Hepatocyte (in vitro differentiated cells): ENCODE measurements around the gene C3orf20.
"Not testable (repeated sequence)": the region's sequence is repeated elsewhere in the genome, so short reads cannot be mapped to it uniquely, and the experiment has no call there.

ENCODE experiments used
- EZH2 ChIP-seq: fragments of 200-600 bp; sonication (generic); IDR thresholded peaks from 2 replicates; pipeline ENCODE4 v1.6.1; 2016; ENCODE audit warnings: antibody characterized with exemption, mild to moderate bottlenecking, borderline replicate concordance
- EZH2phosphoT487 ChIP-seq: fragments of 200-600 bp; sonication (generic); IDR thresholded peaks from one replicate; pipeline ENCODE4 v1.6.1; 2018; ENCODE audit warnings: antibody characterized with exemption, mild to moderate bottlenecking, low read depth, moderate library complexity; ENCODE audit not compliant: unreplicated experiment, severe bottlenecking
- TF ChIP-seq, protein P1 (sequence below): fragments of 200-600 bp; sonication (generic); IDR thresholded peaks from 2 replicates; pipeline ENCODE4 v1.5.1; 2016; ENCODE audit warnings: antibody characterized with exemption, mild to moderate bottlenecking; ENCODE audit not compliant: poor library complexity

DNA sequence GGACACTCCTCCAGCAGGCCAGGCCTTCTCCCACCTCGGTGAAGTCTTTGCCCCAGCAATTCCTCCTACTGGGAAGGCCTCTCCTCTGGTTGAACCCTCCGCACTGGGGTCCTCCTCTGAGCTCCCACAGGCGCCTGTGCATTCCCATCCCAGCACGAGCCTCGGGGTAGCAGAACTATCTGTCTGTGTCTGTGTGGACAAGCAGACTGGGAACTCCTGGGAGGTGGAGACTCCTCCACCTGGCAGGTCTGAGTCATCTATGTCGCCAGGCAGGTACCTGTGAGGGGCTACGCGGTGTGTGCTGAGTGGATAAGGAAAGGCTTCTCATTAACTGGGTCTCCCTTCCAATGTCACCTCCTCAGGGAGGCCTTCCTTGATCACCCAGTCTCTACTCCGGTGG lies 134.7 kb downstream of the C3orf20 start:
- TF ChIP-seq, protein P1, sequence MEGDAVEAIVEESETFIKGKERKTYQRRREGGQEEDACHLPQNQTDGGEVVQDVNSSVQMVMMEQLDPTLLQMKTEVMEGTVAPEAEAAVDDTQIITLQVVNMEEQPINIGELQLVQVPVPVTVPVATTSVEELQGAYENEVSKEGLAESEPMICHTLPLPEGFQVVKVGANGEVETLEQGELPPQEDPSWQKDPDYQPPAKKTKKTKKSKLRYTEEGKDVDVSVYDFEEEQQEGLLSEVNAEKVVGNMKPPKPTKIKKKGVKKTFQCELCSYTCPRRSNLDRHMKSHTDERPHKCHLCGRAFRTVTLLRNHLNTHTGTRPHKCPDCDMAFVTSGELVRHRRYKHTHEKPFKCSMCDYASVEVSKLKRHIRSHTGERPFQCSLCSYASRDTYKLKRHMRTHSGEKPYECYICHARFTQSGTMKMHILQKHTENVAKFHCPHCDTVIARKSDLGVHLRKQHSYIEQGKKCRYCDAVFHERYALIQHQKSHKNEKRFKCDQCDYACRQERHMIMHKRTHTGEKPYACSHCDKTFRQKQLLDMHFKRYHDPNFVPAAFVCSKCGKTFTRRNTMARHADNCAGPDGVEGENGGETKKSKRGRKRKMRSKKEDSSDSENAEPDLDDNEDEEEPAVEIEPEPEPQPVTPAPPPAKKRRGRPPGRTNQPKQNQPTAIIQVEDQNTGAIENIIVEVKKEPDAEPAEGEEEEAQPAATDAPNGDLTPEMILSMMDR = not testable (repeated sequence)
- TF ChIP-seq EZH2, EZH2phosphoT487: not testable (repeated sequence)
